Calu3 (cell line): ENCODE measurements around the gene METTL1. TPM values are rescaled to one million over a fixed set of nuclear protein-coding genes. Genes with fewer than 3 reads are reported as not detected.

Source experiments
- BruUV-seq: library from RNA; stranded (reverse); fragments of 400-500 nt; replicated peaks from 2 replicates; lab custom pipeline; 2021; lab: Mats Ljungman, UMichigan
- CTCF ChIA-PET: fragments of 300-600 bp; sonication (Branson Sonifier 250); formaldehyde crosslinking; loops from one replicate; lab custom pipeline; 2022; ENCODE audit warnings: antibody characterized with exemption; lab: Charles Lee
- DNase-seq: peaks from one replicate; pipeline ENCODE4 v3.0.0; 2022
- H3K27ac Mint-ChIP-seq: one replicate; pipeline ENCODE4 v1.8.0; 2022; ENCODE audit warnings: mixed read lengths; ENCODE audit not compliant: unreplicated experiment
- H3K27me3 Mint-ChIP-seq: one replicate; pipeline ENCODE4 v1.8.0; 2022; ENCODE audit warnings: mixed read lengths; ENCODE audit not compliant: unreplicated experiment
- H3K36me3 Mint-ChIP-seq: one replicate; pipeline ENCODE4 v1.8.0; 2022; ENCODE audit warnings: mild to moderate bottlenecking, moderate library complexity, mixed read lengths; ENCODE audit not compliant: insufficient read depth, unreplicated experiment
- H3K4me1 Mint-ChIP-seq: one replicate; pipeline ENCODE4 v1.8.0; 2022; ENCODE audit warnings: mild to moderate bottlenecking, low read depth, mixed read lengths; ENCODE audit not compliant: unreplicated experiment
- H3K4me3 Mint-ChIP-seq: one replicate; pipeline ENCODE4 v1.8.0; 2022; ENCODE audit warnings: mild to moderate bottlenecking, low read depth, moderate library complexity, mixed read lengths; ENCODE audit not compliant: unreplicated experiment
- H3K9me3 Mint-ChIP-seq: one replicate; pipeline ENCODE4 v1.8.0; 2022; ENCODE audit warnings: low read depth, mixed read lengths; ENCODE audit not compliant: unreplicated experiment
- intact Hi-C: fragments of 100-400 bp; cut with micrococcal nuclease; formaldehyde crosslinking; loops from one replicate; pipeline ENCODE4 v1.10.0; 2022; ENCODE audit not compliant: unreplicated experiment
- total RNA-seq: library from RNA; stranded (reverse); gene quantifications from 2 replicates; pipeline ENCODE4 v1.2.3, GENCODE V29; 2022
- TF ChIP-seq, protein P1 (sequence below): fragments of 200-600 bp; IDR thresholded peaks from one replicate; pipeline ENCODE4 v1.8.0; 2022; ENCODE audit warnings: antibody characterized with exemption; ENCODE audit not compliant: unreplicated experiment

Gene METTL1
- total RNA-seq, 1 experiment from 2014 or later, result 50.5 TPM

DNA sequence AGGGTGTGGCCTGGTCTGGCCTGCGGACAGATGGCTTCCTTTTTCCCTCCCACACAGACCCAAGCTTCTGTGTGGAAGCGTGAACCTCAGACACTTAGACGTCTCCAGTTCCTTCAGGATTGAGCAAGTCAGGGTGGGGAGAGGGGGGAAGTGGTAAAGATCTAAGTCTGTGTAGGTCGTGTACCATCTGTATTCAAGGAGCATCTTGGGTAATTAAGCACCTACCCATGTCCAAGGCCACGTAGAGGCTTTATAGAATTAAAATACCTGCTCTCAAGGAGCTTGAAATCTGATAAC is 44.9 kb upstream of the METTL1 start:
- intact Hi-C loops, result no loop called here
- TF ChIP-seq, protein P1, sequence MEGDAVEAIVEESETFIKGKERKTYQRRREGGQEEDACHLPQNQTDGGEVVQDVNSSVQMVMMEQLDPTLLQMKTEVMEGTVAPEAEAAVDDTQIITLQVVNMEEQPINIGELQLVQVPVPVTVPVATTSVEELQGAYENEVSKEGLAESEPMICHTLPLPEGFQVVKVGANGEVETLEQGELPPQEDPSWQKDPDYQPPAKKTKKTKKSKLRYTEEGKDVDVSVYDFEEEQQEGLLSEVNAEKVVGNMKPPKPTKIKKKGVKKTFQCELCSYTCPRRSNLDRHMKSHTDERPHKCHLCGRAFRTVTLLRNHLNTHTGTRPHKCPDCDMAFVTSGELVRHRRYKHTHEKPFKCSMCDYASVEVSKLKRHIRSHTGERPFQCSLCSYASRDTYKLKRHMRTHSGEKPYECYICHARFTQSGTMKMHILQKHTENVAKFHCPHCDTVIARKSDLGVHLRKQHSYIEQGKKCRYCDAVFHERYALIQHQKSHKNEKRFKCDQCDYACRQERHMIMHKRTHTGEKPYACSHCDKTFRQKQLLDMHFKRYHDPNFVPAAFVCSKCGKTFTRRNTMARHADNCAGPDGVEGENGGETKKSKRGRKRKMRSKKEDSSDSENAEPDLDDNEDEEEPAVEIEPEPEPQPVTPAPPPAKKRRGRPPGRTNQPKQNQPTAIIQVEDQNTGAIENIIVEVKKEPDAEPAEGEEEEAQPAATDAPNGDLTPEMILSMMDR, result no peak
- H3K27ac Mint-ChIP-seq, result no peak overlapping the region
- no peaks in the 10 kb centered on the region for H3K27me3 Mint-ChIP-seq
- CTCF ChIA-PET, result interaction anchor here (0.6 kb wide), 1 partner anchor 9 kb away, joined by 3 read pairs; no protein-coding TSS in a partner anchor
- peaks cover 9% of the 10 kb centered on the region for H3K4me1 Mint-ChIP-seq
- peaks cover 28% of the 10 kb centered on the region for H3K36me3 Mint-ChIP-seq
- no peak overlapping the region for H3K4me3 Mint-ChIP-seq
- H3K9me3 Mint-ChIP-seq, result no peaks in the 10 kb centered on the region
- BruUV-seq, result no TSS peak
- no peak for DNase-seq

DNA sequence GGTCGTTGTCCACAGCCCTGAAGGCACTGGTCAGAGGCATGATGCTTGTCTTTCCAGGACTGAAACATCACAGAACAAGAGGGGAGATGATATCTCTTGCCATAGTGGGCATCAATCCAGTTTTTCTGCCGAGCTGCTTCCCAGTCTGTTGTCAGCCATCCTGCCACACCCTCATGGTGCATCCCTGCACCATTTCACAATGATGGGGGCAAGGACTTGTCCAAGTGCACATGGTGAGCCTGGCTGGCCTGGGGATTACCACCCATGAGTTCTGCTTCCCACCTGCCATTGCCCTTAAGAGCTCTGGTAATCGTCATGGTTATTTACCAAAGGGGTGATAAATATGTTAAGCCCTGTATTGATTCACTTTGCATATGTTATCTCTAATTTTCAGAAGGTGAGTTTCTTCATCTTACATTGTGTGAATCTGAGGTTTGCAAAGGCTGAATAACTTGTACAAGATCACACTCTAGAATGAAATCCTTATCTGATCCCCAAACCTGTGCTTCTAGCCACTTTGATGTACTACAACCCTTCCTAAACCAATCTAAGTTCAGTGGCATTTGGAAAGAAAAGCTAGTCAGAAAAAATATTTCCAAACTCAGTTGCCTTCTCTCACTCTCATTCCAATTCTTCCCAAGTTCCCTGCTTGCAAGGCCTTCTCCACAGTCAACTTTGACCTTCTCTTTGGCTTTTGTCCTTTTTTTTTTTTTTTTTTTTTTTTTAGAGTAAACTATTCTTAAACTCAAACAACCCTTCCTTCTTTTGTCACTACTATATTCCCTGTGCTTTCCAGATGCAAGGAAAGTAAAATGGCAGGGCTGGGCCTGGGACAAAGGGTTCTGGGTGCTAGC is 44.3 kb upstream of the METTL1 start:
- Mint-ChIP-seq H3K27me3 (no peaks in the 10 kb centered on the region), H3K4me3 (no peak overlapping the region), H3K4me1 (peaks cover 9% of the 10 kb centered on the region), H3K27ac (no peak overlapping the region), H3K36me3 (peaks cover 23% of the 10 kb centered on the region), H3K9me3 (no peaks in the 10 kb centered on the region)
- no peak for DNase-seq
- TF ChIP-seq, protein P1, result no peak
- intact Hi-C loops, result no loop called here
- CTCF ChIA-PET, result interaction anchor here (0.7 kb wide), 1 partner anchor 363 kb away, joined by 5 read pairs; no protein-coding TSS in a partner anchor
- BruUV-seq, result no TSS peak

DNA sequence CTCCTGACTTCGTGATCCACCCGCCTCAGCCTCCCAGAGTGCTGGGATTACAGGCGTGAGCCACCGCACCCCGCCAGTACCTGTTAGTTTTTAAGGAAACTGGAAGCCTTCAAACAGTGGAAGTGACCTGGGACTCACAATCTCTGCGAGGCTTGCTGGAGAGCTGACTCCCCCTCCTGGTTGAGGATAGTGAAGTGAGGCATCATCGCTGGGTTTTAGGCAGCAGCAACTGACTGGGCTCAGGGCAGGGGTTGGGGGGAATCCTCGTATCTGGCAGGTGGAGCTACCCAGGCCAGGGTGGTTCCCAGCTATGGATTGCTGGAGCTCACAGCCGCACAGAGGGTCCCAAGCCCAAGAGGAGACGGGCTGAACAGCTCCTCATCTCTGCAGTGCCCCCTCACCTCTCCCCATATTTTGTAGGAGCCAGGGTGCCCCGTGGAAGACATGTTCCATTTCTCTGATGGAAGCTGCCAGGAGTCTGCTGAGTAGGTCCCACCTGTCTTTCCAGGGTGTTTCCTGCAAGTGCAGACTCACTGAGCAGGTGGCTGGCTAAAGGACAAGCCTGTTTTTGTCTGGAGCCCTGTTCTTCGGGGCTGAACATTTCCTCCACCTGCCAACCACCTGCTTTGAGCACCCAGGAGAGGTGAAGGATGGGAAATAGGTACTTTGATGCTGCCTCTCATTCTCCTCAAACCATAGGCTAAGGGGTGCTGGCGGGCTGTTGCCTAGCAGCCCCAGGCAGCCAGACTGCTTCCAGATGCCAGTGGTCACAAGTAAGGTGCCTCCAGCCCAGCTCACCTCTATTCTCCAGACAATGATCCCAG is 43.5 kb upstream of the METTL1 start:
- Mint-ChIP-seq H3K36me3 (peaks cover 18% of the 10 kb centered on the region), H3K9me3 (no peaks in the 10 kb centered on the region), H3K4me3 (no peak overlapping the region), H3K27ac (no peak overlapping the region), H3K4me1 (peaks cover 14% of the 10 kb centered on the region), H3K27me3 (no peaks in the 10 kb centered on the region)
- BruUV-seq, result no TSS peak
- intact Hi-C loops, result no loop called here
- TF ChIP-seq, protein P1, result no peak
- CTCF ChIA-PET, result interaction anchor here (0.7 kb wide), 1 partner anchor 12 kb away, joined by 4 read pairs; no protein-coding TSS in a partner anchor
- no peak for DNase-seq

DNA sequence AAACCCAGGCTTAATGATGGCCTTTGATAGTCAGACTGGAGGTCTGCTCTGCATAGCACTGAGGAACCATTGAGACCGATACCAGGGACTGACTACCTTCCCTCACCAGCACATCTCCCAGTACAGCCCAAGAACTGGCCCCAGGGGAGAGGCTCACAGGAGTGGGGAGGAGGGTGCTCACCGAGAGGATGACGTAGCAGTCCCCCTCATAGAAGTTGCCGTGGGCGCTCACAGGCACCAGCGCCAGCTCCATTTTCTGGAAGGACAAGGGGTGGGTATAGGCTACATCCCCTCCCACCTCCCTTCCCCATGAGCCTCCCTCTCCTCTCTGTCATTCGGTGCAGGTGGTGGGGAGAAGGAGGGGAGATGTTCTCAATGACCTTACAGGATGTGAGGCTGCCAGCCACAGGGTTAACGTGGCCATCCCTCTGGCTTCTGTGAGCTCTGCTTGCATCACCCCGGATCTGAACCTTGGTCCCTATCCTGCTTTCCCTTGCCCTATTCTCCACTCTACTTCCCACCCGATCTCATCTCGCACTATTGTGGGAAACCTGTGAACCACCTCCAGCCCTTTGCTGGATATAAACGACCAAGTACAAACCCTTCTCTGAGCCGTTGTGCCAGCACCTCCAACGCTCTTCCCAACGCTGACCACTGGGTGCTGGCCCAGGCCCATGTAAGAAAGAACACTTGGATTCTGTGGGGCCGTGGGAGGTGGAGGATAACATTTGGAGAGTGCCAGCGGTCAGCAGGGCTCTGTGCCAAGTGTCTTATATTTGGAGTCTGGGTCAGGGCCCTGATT is 42.3 kb upstream of the METTL1 start:
- Mint-ChIP-seq H3K27ac (no peak overlapping the region), H3K4me1 (peaks cover 17% of the 10 kb centered on the region), H3K9me3 (no peaks in the 10 kb centered on the region), H3K27me3 (no peaks in the 10 kb centered on the region), H3K36me3 (peaks cover 18% of the 10 kb centered on the region), H3K4me3 (no peak overlapping the region)
- no peak for DNase-seq
- BruUV-seq, result no TSS peak
- CTCF ChIA-PET, result interaction anchor here (0.7 kb wide), 1 partner anchor 216 kb away, joined by 3 read pairs; no protein-coding TSS in a partner anchor
- TF ChIP-seq, protein P1, result no peak
- intact Hi-C loops, result no loop called here
